GM23248 (cell line): ENCODE measurements around the gene CLDN14. TPM values are rescaled to one million over a fixed set of nuclear protein-coding genes. Genes with fewer than 3 reads are reported as not detected.
"Not testable (repeated sequence)": the region's sequence is repeated elsewhere in the genome, so short reads cannot be mapped to it uniquely, and the experiment has no call there.

Source experiments
- DNase-seq: peaks from one replicate; pipeline ENCODE4 v3.0.0-alpha.2; 2015
- H2AFZ ChIP-seq: fragments of 200-600 bp; sonication (generic); 2 replicates; pipeline ENCODE4 v1.6.1; 2016; ENCODE audit warnings: antibody characterized with exemption
- H3F3A ChIP-seq: fragments of 200-600 bp; sonication (generic); 2 replicates; pipeline ENCODE4 v1.6.1; 2016; ENCODE audit warnings: mild to moderate bottlenecking, antibody characterized with exemption, mixed run types; ENCODE audit not compliant: insufficient read depth
- H3K27ac ChIP-seq: fragments of 200-600 bp; sonication (generic); 2 replicates; pipeline ENCODE4 v1.5.1; 2016; ENCODE audit warnings: mild to moderate bottlenecking
- H3K27me3 ChIP-seq: fragments of 200-600 bp; sonication (generic); replicated peaks from 2 replicates; pipeline ENCODE4 v1.6.1; 2016; ENCODE audit warnings: mild to moderate bottlenecking; ENCODE audit not compliant: insufficient read depth
- H3K36me3 ChIP-seq: fragments of 200-600 bp; sonication (generic); 2 replicates; pipeline ENCODE4 v1.6.1; 2016; ENCODE audit warnings: low read depth, mild to moderate bottlenecking
- H3K4me1 ChIP-seq: fragments of 200-600 bp; sonication (generic); 2 replicates; pipeline ENCODE4 v1.6.1; 2016; ENCODE audit warnings: mild to moderate bottlenecking; ENCODE audit not compliant: insufficient read depth
- H3K4me2 ChIP-seq: fragments of 200-600 bp; sonication (generic); one replicate; pipeline ENCODE4 v1.6.1; 2016; ENCODE audit warnings: mild to moderate bottlenecking; ENCODE audit not compliant: unreplicated experiment
- H3K4me3 ChIP-seq: fragments of 200-600 bp; sonication (generic); 2 replicates; pipeline ENCODE4 v1.5.1; 2016; ENCODE audit warnings: mild to moderate bottlenecking
- H3K79me2 ChIP-seq: fragments of 200-600 bp; sonication (generic); 2 replicates; pipeline ENCODE4 v1.6.1; 2016; ENCODE audit warnings: mild to moderate bottlenecking; ENCODE audit not compliant: insufficient read depth
- H3K9ac ChIP-seq: fragments of 200-600 bp; sonication (generic); 2 replicates; pipeline ENCODE4 v1.6.1; 2016; ENCODE audit warnings: mild to moderate bottlenecking
- H3K9me2 ChIP-seq: fragments of 200-600 bp; sonication (generic); 2 replicates; pipeline ENCODE4 v1.6.1; 2016; ENCODE audit warnings: mixed run types, mild to moderate bottlenecking, moderate library complexity; ENCODE audit not compliant: insufficient read depth
- H3K9me3 ChIP-seq: fragments of 200-600 bp; sonication (generic); one replicate; pipeline ENCODE4 v1.6.1; 2017; ENCODE audit warnings: low read depth
- H4K20me1 ChIP-seq: fragments of 200-600 bp; sonication (generic); 2 replicates; pipeline ENCODE4 v1.6.0; 2016; ENCODE audit not compliant: insufficient read depth
- EZH2 ChIP-seq: fragments of 200-600 bp; sonication (generic); IDR thresholded peaks from 2 replicates; pipeline ENCODE4 v1.6.1; 2018; ENCODE audit warnings: antibody characterized with exemption, mild to moderate bottlenecking; ENCODE audit not compliant: insufficient read depth, poor library complexity, severe bottlenecking
- EZH2phosphoT487 ChIP-seq: fragments of 200-600 bp; sonication (generic); IDR thresholded peaks from 2 replicates; pipeline ENCODE4 v1.6.1; 2018; ENCODE audit warnings: antibody characterized with exemption, moderate library complexity, mild to moderate bottlenecking, low read depth; ENCODE audit not compliant: insufficient read depth
- WGBS, 2 experiments: methylation state at CpG; one replicate each; pipeline ENCODE4 v1.1.6; 2015 to 2017; ENCODE audit warnings: low lambda C conversion rate in 2 of 2, low coverage in 1 of 2; ENCODE audit errors: missing lambda C conversion rate in 2 of 2; 5-methylcytosine and 5-hydroxymethylcytosine counted together
- in situ Hi-C: fragments of 300-500 bp; cut with MboI; formaldehyde crosslinking; loops from 2 replicates; pipeline ENCODE4 v1.15.0; 2020
- polyA plus RNA-seq: library from polyadenylated mRNA; unstranded; fragments of >200 nt; fragmentation: Nextera tagmentation; extraction: Ambion mirVana; gene quantifications from 2 replicates; pipeline ENCODE4 v1.2.1, GENCODE V29; 2016
- total RNA-seq: library from RNA; depleted of rRNA; stranded (reverse); fragments of >200 nt; shearing (Covaris generic); gene quantifications from 2 replicates; pipeline ENCODE4 v1.2.3, GENCODE V29; 2014

Gene CLDN14
- total and polyA plus RNA-seq, 2 experiments from 2014 or later: not detected

DNA sequence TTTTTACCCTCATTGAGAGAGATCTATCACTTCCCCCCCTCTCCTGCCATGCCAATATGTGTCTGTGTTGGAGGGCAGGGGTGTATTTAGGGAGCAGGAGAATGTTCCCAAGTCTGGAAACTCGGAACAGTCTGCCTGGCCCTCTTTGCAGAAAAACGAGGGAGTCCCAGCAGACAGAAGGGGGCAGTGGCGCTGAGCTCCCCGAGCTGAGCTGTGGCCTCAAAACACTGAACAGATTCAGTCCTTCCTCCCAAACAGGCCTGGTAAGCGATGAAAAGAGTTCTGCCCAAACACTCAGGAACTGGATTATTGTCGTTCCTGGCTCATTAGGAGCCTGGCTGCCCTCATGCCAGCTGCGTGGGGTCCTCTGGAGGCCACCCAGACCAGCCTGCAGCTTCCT, 981 bp downstream of the CLDN14 start:
- peaks cover 10% of the 10 kb centered on the region for H3K4me1 ChIP-seq
- H2AFZ ChIP-seq: peak overlapping the region; percentile 24; the same call in 1 of the 2 replicates
- H3K27me3 ChIP-seq: no peaks in the 10 kb centered on the region
- H3K79me2 ChIP-seq: no peaks in the 10 kb centered on the region
- in situ Hi-C loops: no loop called here
- H3F3A ChIP-seq: peaks cover 13% of the 10 kb centered on the region
- H3K4me3 ChIP-seq: peak overlapping the region; percentile 26; the same call in 1 of the 2 replicates
- no peak for TF ChIP-seq EZH2phosphoT487
- no peak for TF ChIP-seq EZH2
- no peaks in the 10 kb centered on the region for H3K9me2 ChIP-seq
- peak overlapping the region; percentile 52; the same call in 1 of the 2 replicates for H3K9ac ChIP-seq
- WGBS, 2 experiments: 31 to 32% methylated on average over 7 of the region's 7 CpGs
- H3K27ac ChIP-seq: peak overlapping the region; percentile 73
- H3K4me2 ChIP-seq: peak overlapping the region; percentile 44
- no peaks in the 10 kb centered on the region for H3K9me3 ChIP-seq
- no peaks in the 10 kb centered on the region for H4K20me1 ChIP-seq
- DNase-seq: peak; percentile 55
- no peaks in the 10 kb centered on the region for H3K36me3 ChIP-seq

- Histone ChIP-seq H3K9me3 (no peaks in the 10 kb centered on the region), H3K4me2 (peak overlapping the region; percentile 44), H3K79me2 (no peaks in the 10 kb centered on the region), H3K4me1 (peaks cover 10% of the 10 kb centered on the region), H4K20me1 (no peaks in the 10 kb centered on the region), H2AFZ (peak overlapping the region; percentile 24), H3K27ac (peak overlapping the region; percentile 73), H3F3A (peaks cover 13% of the 10 kb centered on the region), H3K36me3 (no peaks in the 10 kb centered on the region), H3K9ac (peak overlapping the region; percentile 52; the same call in 1 of the 2 replicates), H3K9me2 (no peaks in the 10 kb centered on the region), H3K27me3 (no peaks in the 10 kb centered on the region), H3K4me3 (peak overlapping the region; percentile 26)
- 2 to 4% methylated on average over 6 of the region's 6 CpGs for WGBS, 2 experiments
- peak; percentile 91 for DNase-seq
- in situ Hi-C loops: no loop called here
- TF ChIP-seq EZH2 (no peak), EZH2phosphoT487 (no peak)
Measured at GRCh38 chr21:36478207-36478701, 1.7 kb downstream of the CLDN14 start.

DNA sequence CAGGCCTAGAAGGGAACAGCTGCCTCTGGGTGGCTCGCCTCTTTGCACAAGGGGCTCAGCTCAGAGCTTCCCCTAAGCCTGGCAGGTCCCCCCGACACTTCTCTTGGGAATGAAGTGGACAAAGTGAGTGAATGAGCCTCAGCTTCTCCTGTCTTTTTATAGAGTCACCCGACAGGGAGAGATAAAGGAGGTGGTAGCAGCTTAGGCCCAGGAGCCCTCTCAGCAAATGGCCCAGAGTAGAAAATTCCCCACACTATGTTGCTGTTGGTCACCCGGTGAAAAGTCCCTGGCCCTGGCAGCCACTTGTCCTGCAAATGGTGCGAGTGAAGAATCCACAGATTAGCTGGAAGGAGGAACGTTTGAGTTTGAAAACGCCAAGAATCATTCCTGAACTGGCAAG, 2.4 kb downstream of the CLDN14 start:
- in situ Hi-C loops: no loop called here
- no peaks in the 10 kb centered on the region for H3K9me3 ChIP-seq
- peaks cover 10% of the 10 kb centered on the region for H3K4me1 ChIP-seq
- H3K4me2 ChIP-seq: no peak overlapping the region
- no peak overlapping the region for H3K4me3 ChIP-seq
- H3F3A ChIP-seq: peaks cover 13% of the 10 kb centered on the region
- no peaks in the 10 kb centered on the region for H3K9me2 ChIP-seq
- DNase-seq: no peak
- no peaks in the 10 kb centered on the region for H4K20me1 ChIP-seq
- TF ChIP-seq EZH2phosphoT487 (no peak), EZH2 (no peak)
- no peaks in the 10 kb centered on the region for H3K27me3 ChIP-seq
- no peaks in the 10 kb centered on the region for H3K36me3 ChIP-seq
- no peaks in the 10 kb centered on the region for H3K79me2 ChIP-seq
- H3K27ac ChIP-seq: no peak overlapping the region
- no peak overlapping the region for H3K9ac ChIP-seq
- WGBS, 2 experiments: 90 to 95% methylated on average over 7 of the region's 7 CpGs
- no peak overlapping the region for H2AFZ ChIP-seq

GRCh38 chr21:36477001-36477400, 2.9 kb downstream of the CLDN14 start:
- Histone ChIP-seq H2AFZ (no peak overlapping the region), H3K27ac (no peak overlapping the region)
- in situ Hi-C loops: no loop called here

DNA sequence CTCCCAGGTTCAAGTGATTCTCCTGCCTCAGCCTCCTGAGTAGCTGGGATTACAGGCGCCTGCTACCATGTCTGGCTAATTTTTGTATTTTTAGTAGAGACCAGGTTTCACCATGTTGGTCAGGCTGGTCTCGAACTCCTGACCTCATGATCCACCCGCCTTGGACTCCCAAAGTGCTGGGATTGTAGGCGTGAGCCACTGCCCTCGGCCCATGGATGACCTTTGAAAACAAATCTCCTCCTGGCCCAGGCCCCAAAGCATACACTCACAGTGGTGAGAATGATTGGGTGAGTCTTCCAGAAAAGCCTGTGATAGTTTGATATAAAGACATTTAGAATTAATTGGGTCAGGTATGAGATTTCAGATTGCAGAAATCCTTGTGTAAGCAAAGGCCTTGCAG, 3.4 kb downstream of the CLDN14 start:
- H2AFZ ChIP-seq, in situ Hi-C loops: not testable (repeated sequence)
- WGBS, 2 experiments: 88 to 93% methylated on average over 5 of the region's 5 CpGs

More at GRCh38 chr21:36477001-36477400, 2.9 kb downstream of the CLDN14 start:
- TF ChIP-seq EZH2phosphoT487: no peak
- TF ChIP-seq EZH2: no peak
- H3K9ac ChIP-seq: no peak overlapping the region
- H3K36me3 ChIP-seq: no peaks in the 10 kb centered on the region
- H3K9me2 ChIP-seq: no peaks in the 10 kb centered on the region
- peaks cover 13% of the 10 kb centered on the region for H3F3A ChIP-seq
- no peak for DNase-seq
- 98 to 100% methylated on average over 4 of the region's 4 CpGs for WGBS, 2 experiments
- H3K27me3 ChIP-seq: no peaks in the 10 kb centered on the region
- H3K4me1 ChIP-seq: peaks cover 10% of the 10 kb centered on the region
- no peaks in the 10 kb centered on the region for H3K9me3 ChIP-seq
- H3K79me2 ChIP-seq: no peaks in the 10 kb centered on the region
- H3K4me2 ChIP-seq: no peak overlapping the region
- H4K20me1 ChIP-seq: no peaks in the 10 kb centered on the region
- H3K4me3 ChIP-seq: no peak overlapping the region

More for the DNA sequence above, 3.4 kb downstream of the CLDN14 start:
- DNase-seq, H3K4me3 ChIP-seq, H3K9me3 ChIP-seq, H4K20me1 ChIP-seq, H3K36me3 ChIP-seq, H3K4me2 ChIP-seq, H3K4me1 ChIP-seq, H3K9me2 ChIP-seq, H3K27ac ChIP-seq, H3K79me2 ChIP-seq, H3K9ac ChIP-seq, H3K27me3 ChIP-seq: not testable (repeated sequence)
- H3F3A ChIP-seq: peaks cover 13% of the 10 kb centered on the region
